Tibial artery (tissue), 4 donors: ENCODE measurements around the gene RAB4A.
A peak's percentile ranks its signal among the peaks of the same experiment; 100 is the strongest.

ENCODE experiments used
- DNase-seq, 2 donors: peaks; one replicate each; pipeline ENCODE4 v3.0.0-alpha.2; 2019
- H3K27ac ChIP-seq, 2 donors: fragments of 200-600 bp; sonication (generic) in 1 of 2; 1 replicate in 1 of 2; 2 replicates in 1 of 2; pipeline ENCODE4 v1.5.1; 2018 to 2019; ENCODE audit warnings: mild to moderate bottlenecking in 1 of 2
- H3K27me3 ChIP-seq, 2 donors: fragments of 200-600 bp; sonication (generic) in 1 of 2; one replicate each; pipeline versions ENCODE4 v1.5.1 to v1.6.0; 2016 to 2019
- H3K36me3 ChIP-seq, 3 donors: fragments of 200-600 bp; sonication (generic) in 2 of 3; one replicate each; pipeline ENCODE4 v1.5.1; 2016 to 2019; ENCODE audit warnings: mild to moderate bottlenecking in 2 of 3
- H3K4me1 ChIP-seq, 4 donors: fragments of 200-600 bp; sonication (generic) in 2 of 4; 1 replicate in 3 of 4; 2 replicates in 1 of 4; pipeline ENCODE4 v1.5.1; 2016 to 2019
- H3K4me3 ChIP-seq, 2 donors: fragments of 200-600 bp; sonication (generic) in 1 of 2; 1 replicate in 1 of 2; 2 replicates in 1 of 2; pipeline ENCODE4 v1.5.1; 2018 to 2019; ENCODE audit warnings: mild to moderate bottlenecking in 2 of 2
- H3K9me3 ChIP-seq, 3 donors: fragments of 200-600 bp; sonication (generic) in 1 of 3; one replicate each; pipeline ENCODE4 v1.5.1; 2016 to 2019
- CTCF ChIP-seq, 2 experiments: fragments of 200-600 bp in 1 of 2; fragments of 450-650 bp in 1 of 2; IDR thresholded peaks; one replicate each; pipeline ENCODE4 v1.5.1; 2017 to 2019; ENCODE audit warnings: antibody characterized with exemption in 2 of 2, mild to moderate bottlenecking in 1 of 2, moderate library complexity in 1 of 2
- intact Hi-C: fragments of 100-400 bp; cut with DNase I; formaldehyde crosslinking; loops from one replicate; pipeline ENCODE4 v1.15.0; 2023; ENCODE audit warnings: low total_unique reads

The RAB4A gene

GRCh38 chr1:229340496-229340895 lies 69.6 kb downstream of the RAB4A start:
- no peak overlapping the region for H3K27ac ChIP-seq
- H3K4me1 ChIP-seq, result peaks cover 0 to 25% (median 14%) of the 10 kb centered on the region in 4 donors
- no peaks in the 10 kb centered on the region for H3K9me3 ChIP-seq
- no peak overlapping the region for H3K4me3 ChIP-seq
- no peaks in the 10 kb centered on the region for H3K36me3 ChIP-seq
- no peak for TF ChIP-seq CTCF (IDR thresholded peaks at IDR 0.05)
- no peaks in the 10 kb centered on the region for H3K27me3 ChIP-seq
- DNase-seq, result no peak
- intact Hi-C loops, result loop anchor here (5.0 to 10.0 kb wide), 2 partner anchors 68 to 94 kb away; partner anchors contain the start of genes ACTA1 and RAB4A

GRCh38 chr1:229341774-229342655 lies 71.1 kb downstream of the RAB4A start:
- Histone ChIP-seq H3K9me3 (no peaks in the 10 kb centered on the region), H3K27ac (peak overlapping the region; percentile 88 to 99), H3K36me3 (no peaks in the 10 kb centered on the region), H3K4me1 (peaks cover 0 to 25% (median 14%) of the 10 kb centered on the region in 4 donors), H3K27me3 (peaks cover 0 to 6% of the 10 kb centered on the region in 2 donors), H3K4me3 (peak overlapping the region; percentile 68 to 99)
- no peak for TF ChIP-seq CTCF (IDR thresholded peaks at IDR 0.05)
- intact Hi-C loops, result loop anchor here (5.0 to 10.0 kb wide), 2 partner anchors 70 to 93 kb away; partner anchors contain the start of genes ACTA1 and RAB4A
- peak; percentile 82 to 91 for DNase-seq

GRCh38 chr1:229342656-229343569 lies 72.0 kb downstream of the RAB4A start, which contains the start of gene CCSAP:
CCSAP (minus strand) TSS chr1:229343047; CDS start chr1:229342465, 582 bp downstream.
- Histone ChIP-seq H3K4me1 (peaks cover 0 to 25% (median 14%) of the 10 kb centered on the region in 4 donors), H3K9me3 (no peaks in the 10 kb centered on the region), H3K36me3 (no peaks in the 10 kb centered on the region), H3K27me3 (peaks cover 0 to 10% of the 10 kb centered on the region in 2 donors), H3K27ac (peak within 1 kb of the TSS; percentile 88 to 99), H3K4me3 (peak within 1 kb of the TSS; percentile 68 to 99)
- DNase-seq, result peak; percentile 46 to 76
- no peak for TF ChIP-seq CTCF (IDR thresholded peaks at IDR 0.05)
- intact Hi-C loops, result loop anchor here (5.0 to 10.0 kb wide), 2 partner anchors 71 to 92 kb away; partner anchors contain the start of genes ACTA1 and RAB4A

GRCh38 chr1:229344139-229344538 lies 73.2 kb downstream of the RAB4A start:
- no peak for TF ChIP-seq CTCF (IDR thresholded peaks at IDR 0.05)
- Histone ChIP-seq H3K27me3 (peaks cover 0 to 10% of the 10 kb centered on the region in 2 donors), H3K4me3 (peak overlapping the region; percentile 68 to 99), H3K27ac (peak overlapping the region in 1 of 2 donors; percentile 99), H3K36me3 (no peaks in the 10 kb centered on the region), H3K9me3 (no peaks in the 10 kb centered on the region), H3K4me1 (peaks cover 0 to 23% (median 14%) of the 10 kb centered on the region in 4 donors)
- no peak for DNase-seq
- intact Hi-C loops, result loop anchor here (5.0 to 10.0 kb wide), 2 partner anchors 72 to 91 kb away; partner anchors contain the start of genes ACTA1 and RAB4A
